ENCODE measurements around the gene TCHHL1.

GRCh38 chr1:152109998-152110294 lies 21.1 kb upstream of the TCHHL1 start:
- no peak for TF ChIP-seq YY1 (IDR thresholded peaks at IDR 0.05; ENCODE audit: insufficient read depth, insufficient read length)
- no peak for TF ChIP-seq ZNF274 (IDR thresholded peaks at IDR 0.05; ENCODE audit: low read depth, low read length)

All from NT2/D1 (cell line).